ENCODE results near the gene ILKAP. TPM values are rescaled to one million over a fixed set of nuclear protein-coding genes. Genes with fewer than 3 reads are reported as not detected.

ILKAP gene
- polyA plus RNA-seq, 3 donors: 23.2 to 44.2 (median 29.3) TPM

DNA sequence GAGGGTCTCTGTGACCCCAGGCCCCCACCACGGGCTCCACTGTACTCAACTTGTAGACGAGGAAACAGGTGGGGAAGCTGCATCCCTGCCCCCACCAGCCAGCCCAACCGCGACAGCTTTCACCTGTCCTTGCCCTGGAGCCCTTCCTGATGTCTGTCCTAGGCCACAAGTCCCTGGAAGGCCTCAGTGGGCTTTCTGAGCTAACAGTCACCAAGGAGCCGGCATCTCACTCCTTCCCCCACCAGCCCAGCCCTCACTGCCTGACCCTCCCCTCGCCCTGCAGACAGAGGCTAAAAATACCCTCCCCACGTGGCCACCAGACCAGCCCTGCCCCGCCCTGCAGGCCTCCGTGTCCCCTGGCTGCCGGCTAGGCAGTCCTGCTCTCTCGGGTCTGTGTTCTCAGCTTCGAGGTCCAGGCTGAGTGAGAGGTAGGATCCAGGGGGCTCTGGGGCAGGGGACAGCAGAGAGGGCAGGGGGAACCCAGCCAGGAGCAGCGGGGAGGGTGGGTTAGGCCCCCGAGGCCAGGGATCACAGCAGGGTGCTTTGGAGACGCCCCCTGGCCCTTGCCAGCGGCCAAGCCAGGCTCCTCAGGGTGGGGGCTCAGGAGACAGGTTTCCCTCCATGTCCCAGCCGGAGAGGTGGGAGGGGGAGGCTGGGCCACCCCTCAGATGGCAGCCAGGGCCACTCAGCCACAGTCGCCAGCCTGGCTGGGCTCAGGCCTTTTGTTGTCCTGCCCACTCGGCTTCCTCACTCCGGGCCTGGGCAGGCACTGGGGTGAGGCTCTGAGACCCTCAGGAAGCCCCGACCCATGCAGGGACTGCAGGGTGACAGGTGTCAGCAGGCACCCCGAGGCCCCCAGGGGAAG, 64.9 kb downstream of the ILKAP start, which contains the start of gene KLHL30:
KLHL30 (plus strand) TSS at position 338 of the 865 bp plus-strand sequence. CDS start 2,087 bp downstream, outside the sequence.
- Histone ChIP-seq H3K27me3 (ENCODE audit: control insufficient read depth in 2 of 2, insufficient read depth in 2 of 2, low read length in 2 of 2) (no peaks in the 10 kb centered on the region), H3K4me2 (replicated peaks; ENCODE audit: extremely low read depth, low read length, poor library complexity, severe bottlenecking) (no peak within 1 kb of the TSS), H3K4me1 (ENCODE audit: control insufficient read depth in 1 of 2, insufficient read depth in 2 of 2, low read length in 2 of 2) (peaks cover 42 to 55% of the 10 kb centered on the region in 2 donors), H3K79me2 (ENCODE audit: insufficient read depth, low read length) (no peaks in the 10 kb centered on the region), H4K20me1 (ENCODE audit: insufficient read depth, low read length) (no peaks in the 10 kb centered on the region), H3K9ac (ENCODE audit: insufficient read depth, low read length, poor library complexity, severe bottlenecking) (no peak within 1 kb of the TSS), H3K36me3 (replicated peaks in 1 of 2; ENCODE audit: control insufficient read depth in 1 of 2, insufficient read depth in 2 of 2, low read length in 2 of 2) (no peaks in the 10 kb centered on the region), H3K9me3 (replicated peaks in 1 of 2; ENCODE audit: control insufficient read depth in 1 of 2, insufficient read depth in 1 of 2, low read length in 2 of 2) (no peaks in the 10 kb centered on the region), H2AFZ (ENCODE audit: insufficient read depth, low read depth, low read length, poor library complexity, severe bottlenecking) (peak within 1 kb of the TSS; percentile 21), H3K27ac (ENCODE audit: low read depth in 1 of 2, low read length in 2 of 2) (peak within 1 kb of the TSS in 1 of 2 donors; percentile 61), H3K4me3 (replicated peaks in 1 of 3; ENCODE audit: low read depth in 2 of 3, low read length in 3 of 3) (no peak within 1 kb of the TSS)
- no peak for DNase-seq
- Mint-ChIP-seq H3K36me3 (no peaks in the 10 kb centered on the region), H3K4me3 (no peak within 1 kb of the TSS), H3K4me1 (peaks cover 51% of the 10 kb centered on the region), H3K9me3 (no peaks in the 10 kb centered on the region), H3K27ac (peak within 1 kb of the TSS in 6 of 7 donors; percentile 59 to 87 (median 76)), H3K27me3 (ENCODE audit: low read depth in 3 of 3) (peaks cover 0 to 5% (median 2%) of the 10 kb centered on the region in 3 donors)
- intact Hi-C loops (cut with micrococcal nuclease): no loop called here
- TF ChIP-seq, protein P1, sequence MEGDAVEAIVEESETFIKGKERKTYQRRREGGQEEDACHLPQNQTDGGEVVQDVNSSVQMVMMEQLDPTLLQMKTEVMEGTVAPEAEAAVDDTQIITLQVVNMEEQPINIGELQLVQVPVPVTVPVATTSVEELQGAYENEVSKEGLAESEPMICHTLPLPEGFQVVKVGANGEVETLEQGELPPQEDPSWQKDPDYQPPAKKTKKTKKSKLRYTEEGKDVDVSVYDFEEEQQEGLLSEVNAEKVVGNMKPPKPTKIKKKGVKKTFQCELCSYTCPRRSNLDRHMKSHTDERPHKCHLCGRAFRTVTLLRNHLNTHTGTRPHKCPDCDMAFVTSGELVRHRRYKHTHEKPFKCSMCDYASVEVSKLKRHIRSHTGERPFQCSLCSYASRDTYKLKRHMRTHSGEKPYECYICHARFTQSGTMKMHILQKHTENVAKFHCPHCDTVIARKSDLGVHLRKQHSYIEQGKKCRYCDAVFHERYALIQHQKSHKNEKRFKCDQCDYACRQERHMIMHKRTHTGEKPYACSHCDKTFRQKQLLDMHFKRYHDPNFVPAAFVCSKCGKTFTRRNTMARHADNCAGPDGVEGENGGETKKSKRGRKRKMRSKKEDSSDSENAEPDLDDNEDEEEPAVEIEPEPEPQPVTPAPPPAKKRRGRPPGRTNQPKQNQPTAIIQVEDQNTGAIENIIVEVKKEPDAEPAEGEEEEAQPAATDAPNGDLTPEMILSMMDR (IDR thresholded peaks at IDR 0.05): no peak
- 65% methylated on average over 20 of the region's 22 CpGs for WGBS (ENCODE audit: insufficient coverage)

DNA sequence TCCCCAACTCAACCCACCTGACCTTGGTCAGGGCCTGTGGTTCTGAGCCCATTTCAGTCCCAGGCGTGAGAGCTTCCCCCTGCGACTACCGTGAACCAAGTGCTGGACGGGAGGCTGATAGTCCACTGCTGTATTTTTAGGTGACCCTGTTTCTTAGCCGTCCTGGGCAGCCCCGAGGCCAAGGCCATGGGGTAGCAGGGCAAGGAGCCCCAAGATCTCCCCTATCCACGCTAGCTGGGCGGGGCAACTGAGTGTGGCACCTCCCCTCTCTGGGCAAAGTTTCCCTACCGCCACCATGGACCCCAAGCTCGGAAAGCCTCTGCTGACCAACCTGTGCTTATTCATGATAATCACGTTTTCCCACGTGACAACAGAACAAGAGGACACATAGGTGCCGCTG, 65.6 kb downstream of the ILKAP start:
- H3K27me3 ChIP-seq (ENCODE audit: control insufficient read depth in 2 of 2, insufficient read depth in 2 of 2, low read length in 2 of 2): no peaks in the 10 kb centered on the region
- H3K36me3 ChIP-seq (replicated peaks in 1 of 2; ENCODE audit: control insufficient read depth in 1 of 2, insufficient read depth in 2 of 2, low read length in 2 of 2): no peaks in the 10 kb centered on the region
- H3K36me3 Mint-ChIP-seq: no peaks in the 10 kb centered on the region
- TF ChIP-seq, protein P1 (IDR thresholded peaks at IDR 0.05): no peak
- no peaks in the 10 kb centered on the region for H3K9me3 Mint-ChIP-seq
- no peak for DNase-seq
- H3K27ac Mint-ChIP-seq: peak overlapping the region in 6 of 7 donors; percentile 59 to 87 (median 76)
- peak overlapping the region; percentile 21 for H2AFZ ChIP-seq (ENCODE audit: insufficient read depth, low read depth, low read length, poor library complexity, severe bottlenecking)
- H3K9me3 ChIP-seq (replicated peaks in 1 of 2; ENCODE audit: control insufficient read depth in 1 of 2, insufficient read depth in 1 of 2, low read length in 2 of 2): no peaks in the 10 kb centered on the region
- H3K27me3 Mint-ChIP-seq (ENCODE audit: low read depth in 3 of 3): peaks cover 2 to 5% (median 2%) of the 10 kb centered on the region in 3 donors
- 100% methylated on average over 9 of the region's 13 CpGs for WGBS (ENCODE audit: insufficient coverage)
- H3K27ac ChIP-seq (ENCODE audit: low read depth in 1 of 2, low read length in 2 of 2): peak overlapping the region in 1 of 2 donors; percentile 61
- H3K4me1 ChIP-seq (ENCODE audit: control insufficient read depth in 1 of 2, insufficient read depth in 2 of 2, low read length in 2 of 2): peaks cover 42 to 55% of the 10 kb centered on the region in 2 donors
- no peak overlapping the region for H3K9ac ChIP-seq (ENCODE audit: insufficient read depth, low read length, poor library complexity, severe bottlenecking)
- no peaks in the 10 kb centered on the region for H4K20me1 ChIP-seq (ENCODE audit: insufficient read depth, low read length)
- no peak overlapping the region for H3K4me3 ChIP-seq (replicated peaks in 1 of 3; ENCODE audit: low read depth in 2 of 3, low read length in 3 of 3)
- no peak overlapping the region for H3K4me3 Mint-ChIP-seq
- H3K4me2 ChIP-seq (replicated peaks; ENCODE audit: extremely low read depth, low read length, poor library complexity, severe bottlenecking): no peak overlapping the region
- peaks cover 55% of the 10 kb centered on the region for H3K4me1 Mint-ChIP-seq
- intact Hi-C loops (cut with micrococcal nuclease): no loop called here
- no peaks in the 10 kb centered on the region for H3K79me2 ChIP-seq (ENCODE audit: insufficient read depth, low read length)

Measured in CD14-positive monocyte (primary cell).